T-helper 17 cell (primary cell): ENCODE results near the gene CAP1. TPM values are rescaled to one million over a fixed set of nuclear protein-coding genes. Genes with fewer than 3 reads are reported as not detected.
"Not testable (repeated sequence)": the region's sequence is repeated elsewhere in the genome, so short reads cannot be mapped to it uniquely, and the experiment has no call there.

Experiments
- ATAC-seq: fragments of 150-1000 bp; cut with Tn5 transposase; 2 replicates; pipeline ENCODE4 v1.10.0; 2021; ENCODE audit warnings: mild to moderate bottlenecking, moderate library complexity
- DNase-seq, 3 donors: peaks; one replicate each; pipeline versions ENCODE4 v3.0.0 to v3.0.0-alpha.2; 2020 to 2021
- H3K9me3 ChIP-seq: one replicate; pipeline ENCODE4 v1.7.0; 2013; ENCODE audit warnings: low read length, mild to moderate bottlenecking; ENCODE audit not compliant: control insufficient read depth, poor library complexity, severe bottlenecking
- H3K27ac Mint-ChIP-seq: one replicate; pipeline ENCODE4 v1.8.0; 2022; ENCODE audit warnings: mild to moderate bottlenecking, moderate library complexity, mixed read lengths
- H3K27me3 Mint-ChIP-seq: one replicate; pipeline ENCODE4 v1.8.0; 2022; ENCODE audit warnings: mixed read lengths
- H3K36me3 Mint-ChIP-seq: one replicate; pipeline ENCODE4 v1.8.0; 2022; ENCODE audit warnings: low read depth, mixed read lengths
- H3K4me1 Mint-ChIP-seq: one replicate; pipeline ENCODE4 v1.8.0; 2022; ENCODE audit warnings: mild to moderate bottlenecking, mixed read lengths
- H3K4me3 Mint-ChIP-seq: one replicate; pipeline ENCODE4 v1.8.0; 2022; ENCODE audit warnings: mild to moderate bottlenecking, moderate library complexity, mixed read lengths
- total RNA-seq, 4 donors: library from RNA in 2 of 4; stranded (reverse) in 2 of 4; gene quantifications; one replicate each; pipeline ENCODE4 v1.2.3 and lab custom pipeline; 2022 to 2026

The CAP1 gene
- total RNA-seq, 2 donors from 2014 or later = 244 to 273 TPM

GRCh38 chr1:40078512-40079333, 38.2 kb downstream of the CAP1 start:
- DNase-seq (peak in 1 of 3 donors; percentile 40), ATAC-seq (peak; percentile 81)
- H3K4me3 Mint-ChIP-seq = no peak overlapping the region
- H3K27me3 Mint-ChIP-seq = no peaks in the 10 kb centered on the region
- H3K27ac Mint-ChIP-seq = peak overlapping the region; percentile 14
- peaks cover 9% of the 10 kb centered on the region for H3K4me1 Mint-ChIP-seq
- peaks cover 3% of the 10 kb centered on the region for H3K36me3 Mint-ChIP-seq
- no peaks in the 10 kb centered on the region for H3K9me3 ChIP-seq

- ATAC-seq (no peak), DNase-seq (no peak)
- Mint-ChIP-seq H3K4me1 (peaks cover 14% of the 10 kb centered on the region), H3K27me3 (no peaks in the 10 kb centered on the region), H3K4me3 (no peak overlapping the region), H3K27ac (peak overlapping the region; percentile 39), H3K36me3 (peaks cover 6% of the 10 kb centered on the region)
- H3K9me3 ChIP-seq = no peaks in the 10 kb centered on the region
Observed at GRCh38 chr1:40079774-40080400, 39.4 kb downstream of the CAP1 start.

GRCh38 chr1:40081871-40082270, 41.3 kb downstream of the CAP1 start:
- ATAC-seq (no peak), DNase-seq (no peak)
- no peaks in the 10 kb centered on the region for H3K9me3 ChIP-seq
- H3K27ac Mint-ChIP-seq = no peak overlapping the region
- no peaks in the 10 kb centered on the region for H3K27me3 Mint-ChIP-seq
- H3K4me1 Mint-ChIP-seq = peaks cover 22% of the 10 kb centered on the region
- no peak overlapping the region for H3K4me3 Mint-ChIP-seq
- H3K36me3 Mint-ChIP-seq = peaks cover 14% of the 10 kb centered on the region

- DNase-seq = peak in 1 of 3 donors; percentile 29
- ATAC-seq, H3K4me3 Mint-ChIP-seq, H3K9me3 ChIP-seq, H3K27ac Mint-ChIP-seq, H3K27me3 Mint-ChIP-seq: not testable (repeated sequence)
- Mint-ChIP-seq H3K4me1 (peaks cover 20% of the 10 kb centered on the region), H3K36me3 (peaks cover 17% of the 10 kb centered on the region)
Observed at GRCh38 chr1:40084750-40085149, 44.2 kb downstream of the CAP1 start.

GRCh38 chr1:40090652-40091355, 50.3 kb downstream of the CAP1 start:
- Mint-ChIP-seq H3K27ac (no peak overlapping the region), H3K27me3 (no peaks in the 10 kb centered on the region), H3K4me1 (peaks cover 16% of the 10 kb centered on the region), H3K4me3 (no peak overlapping the region), H3K36me3 (peaks cover 20% of the 10 kb centered on the region)
- DNase-seq = no peak
- ATAC-seq = no peak
- H3K9me3 ChIP-seq = no peaks in the 10 kb centered on the region

GRCh38 chr1:40092241-40092640, 51.7 kb downstream of the CAP1 start:
- Mint-ChIP-seq H3K27me3 (no peaks in the 10 kb centered on the region), H3K36me3 (peaks cover 16% of the 10 kb centered on the region), H3K4me3 (no peak overlapping the region), H3K27ac (no peak overlapping the region), H3K4me1 (peaks cover 24% of the 10 kb centered on the region)
- no peaks in the 10 kb centered on the region for H3K9me3 ChIP-seq
- DNase-seq (no peak), ATAC-seq (no peak)

- no peaks in the 10 kb centered on the region for H3K27me3 Mint-ChIP-seq
- H3K36me3 Mint-ChIP-seq = peaks cover 13% of the 10 kb centered on the region
- H3K27ac Mint-ChIP-seq = no peak overlapping the region
- no peak overlapping the region for H3K4me3 Mint-ChIP-seq
- peaks cover 30% of the 10 kb centered on the region for H3K4me1 Mint-ChIP-seq
- DNase-seq (no peak), ATAC-seq (no peak)
- H3K9me3 ChIP-seq = no peaks in the 10 kb centered on the region
Observed at GRCh38 chr1:40092706-40093639, 52.4 kb downstream of the CAP1 start.

- no peaks in the 10 kb centered on the region for H3K9me3 ChIP-seq
- Mint-ChIP-seq H3K36me3 (peaks cover 13% of the 10 kb centered on the region), H3K27ac (peak overlapping the region; percentile 97), H3K4me1 (peaks cover 30% of the 10 kb centered on the region), H3K4me3 (no peak overlapping the region), H3K27me3 (no peaks in the 10 kb centered on the region)
- no peak for ATAC-seq
- no peak for DNase-seq
Observed at GRCh38 chr1:40094466-40095110, 54.1 kb downstream of the CAP1 start.

GRCh38 chr1:40095806-40096205, 55.3 kb downstream of the CAP1 start:
- H3K27ac Mint-ChIP-seq = peak overlapping the region; percentile 97
- no peaks in the 10 kb centered on the region for H3K9me3 ChIP-seq
- H3K36me3 Mint-ChIP-seq = peaks cover 12% of the 10 kb centered on the region
- H3K4me1 Mint-ChIP-seq = peaks cover 30% of the 10 kb centered on the region
- ATAC-seq (no peak), DNase-seq (no peak)
- H3K4me3 Mint-ChIP-seq = peak overlapping the region; percentile 81
- no peaks in the 10 kb centered on the region for H3K27me3 Mint-ChIP-seq

- Mint-ChIP-seq H3K4me3 (peak overlapping the region; percentile 99), H3K36me3 (peaks cover 9% of the 10 kb centered on the region), H3K27me3 (no peaks in the 10 kb centered on the region), H3K4me1 (peaks cover 30% of the 10 kb centered on the region), H3K27ac (peak overlapping the region; percentile 97)
- peak; percentile 39 for ATAC-seq
- DNase-seq = no peak
- no peaks in the 10 kb centered on the region for H3K9me3 ChIP-seq
Observed at GRCh38 chr1:40096646-40096976, 56.1 kb downstream of the CAP1 start.

- peak within 1 kb of the TSS; percentile 97 for H3K27ac Mint-ChIP-seq
- H3K4me1 Mint-ChIP-seq = peaks cover 30% of the 10 kb centered on the region
- no peaks in the 10 kb centered on the region for H3K9me3 ChIP-seq
- H3K4me3 Mint-ChIP-seq = peak within 1 kb of the TSS; percentile 99
- DNase-seq = peak; percentile 56 to 75 (median 74)
- peak; percentile 95 for ATAC-seq
- H3K27me3 Mint-ChIP-seq = no peaks in the 10 kb centered on the region
- H3K36me3 Mint-ChIP-seq = peaks cover 9% of the 10 kb centered on the region
Observed at GRCh38 chr1:40096977-40097782, 56.7 kb downstream of the CAP1 start, which contains the start of gene PPT1. PPT1 (minus strand) TSS chr1:40097252; CDS start chr1:40097238, 14 bp downstream.
